Psoas muscle (tissue), 8 donors: ENCODE results near the gene THG1L. TPM values are rescaled to one million over a fixed set of nuclear protein-coding genes. Genes with fewer than 3 reads are reported as not detected.
"Not testable (repeated sequence)": the region's sequence is repeated elsewhere in the genome, so short reads cannot be mapped to it uniquely, and the experiment has no call there.

Experiments
- ATAC-seq, 4 donors: fragments of 200-7000 bp; cut with Tn5 transposase; one replicate each; pipeline ENCODE4 v1.9.1; 2020; ENCODE audit warnings: moderate library complexity in 3 of 4, mild to moderate bottlenecking in 2 of 4
- DNase-seq, 2 donors: peaks; one replicate each; pipeline ENCODE4 v3.0.0-alpha.2; 2020
- H3K27ac ChIP-seq: fragments of 200-600 bp; one replicate; pipeline ENCODE4 v1.8.0; 2022
- H3K27me3 ChIP-seq, 3 donors: fragments of 200-600 bp in 1 of 3; one replicate each; pipeline versions ENCODE4 v1.6.1 to v1.8.0; 2013 to 2022; ENCODE audit warnings: low read length in 2 of 3, mild to moderate bottlenecking in 2 of 3, moderate library complexity in 1 of 3; ENCODE audit not compliant: insufficient read depth in 3 of 3
- H3K36me3 ChIP-seq, 2 donors: fragments of 200-600 bp in 1 of 2; one replicate each; pipeline versions ENCODE4 v1.6.1 to v1.8.0; 2013 to 2022; ENCODE audit warnings: low read depth in 1 of 2, mild to moderate bottlenecking in 1 of 2, moderate library complexity in 1 of 2; ENCODE audit not compliant: insufficient read depth in 1 of 2
- H3K4me1 ChIP-seq: fragments of 200-600 bp; one replicate; pipeline ENCODE4 v1.8.0; 2022
- H3K4me3 ChIP-seq: fragments of 200-600 bp; one replicate; pipeline ENCODE4 v1.8.0; 2022; ENCODE audit warnings: mild to moderate bottlenecking
- H3K9me3 ChIP-seq: fragments of 200-600 bp; one replicate; pipeline ENCODE4 v1.8.0; 2022
- CTCF ChIP-seq: fragments of 200-600 bp; IDR thresholded peaks from one replicate; pipeline ENCODE4 v1.8.0; 2022; ENCODE audit warnings: antibody characterized with exemption
- WGBS, 3 donors: extraction: QIAGEN DNeasy Blood & Tissue Kit; methylation state at CpG; one replicate each; pipeline versions ENCODE4 v1.1.6 to v1.1.7; 2013; 5-methylcytosine and 5-hydroxymethylcytosine counted together
- intact Hi-C, 2 donors: fragments of 100-400 bp; cut with DNase I; formaldehyde crosslinking; loops; one replicate each; pipeline versions ENCODE4 v1.11.0 to v1.14.2; 2022
- long read RNA-seq, 2 donors: library from polyadenylated mRNA; unstranded; transcript quantifications; one replicate each; pipeline ENCODE4 v2.0.0, GENCODE V29; 2021
- polyA plus RNA-seq, 3 donors: library from polyadenylated mRNA; stranded (reverse); fragments of 200-250 nt; gene quantifications; one replicate each; pipeline ENCODE4 v1.2.3, GENCODE V29; 2013
- total RNA-seq, 4 donors: library from RNA; stranded (reverse); fragmentation: NEBNext Ultra II Directional in 2 of 4; extraction: Animal tissue kit (Norgen Biotek cat#: 25700) in 2 of 4; gene quantifications; one replicate each; pipeline versions ENCODE4 v1.2.1 to v1.2.4, GENCODE V29; 2021 to 2023
- donor health status: healthy with polysubstance abuse.
- donor health status: DM: no; HTN: no; CAD: no; lungs with moderate emphysema.
- donor health status: Bipolar disorder and iron deficiency.
- donor health status: healthy.
- donor health status: DM: yes; HTN: yes; CAD: no.
- donor health status: DM: no; HTN: no; CAD: no.
- donor health status: DM: no; HTN: no; CAD: no.
- donor health status: DM: yes; HTN: yes; CAD: no.

THG1L gene
- 1 to 10 TPM; 5.7 to 6.7 (median 6.5) TPM for total RNA-seq
- 1 to 10 TPM; 3.0 to 4.1 (median 3.8) TPM for polyA plus RNA-seq
- long read RNA-seq, donor 1, transcript THG1L-201 (6 exons, 3,107 nt): major isoform, 6 of 6 reads
- long read RNA-seq, donor 1, partial matches to known transcripts: 0 of 6 reads
- long read RNA-seq, donor 1, other reads (novel, unspliced or antisense): 0 of 6 reads
- long read RNA-seq, donor 2, transcript THG1L-201 (6 exons, 3,107 nt): major isoform, 7 of 12 reads
- long read RNA-seq, donor 2, partial matches to known transcripts: 0 of 12 reads
- long read RNA-seq, donor 2, other reads (novel, unspliced or antisense): 5 of 12 reads

DNA sequence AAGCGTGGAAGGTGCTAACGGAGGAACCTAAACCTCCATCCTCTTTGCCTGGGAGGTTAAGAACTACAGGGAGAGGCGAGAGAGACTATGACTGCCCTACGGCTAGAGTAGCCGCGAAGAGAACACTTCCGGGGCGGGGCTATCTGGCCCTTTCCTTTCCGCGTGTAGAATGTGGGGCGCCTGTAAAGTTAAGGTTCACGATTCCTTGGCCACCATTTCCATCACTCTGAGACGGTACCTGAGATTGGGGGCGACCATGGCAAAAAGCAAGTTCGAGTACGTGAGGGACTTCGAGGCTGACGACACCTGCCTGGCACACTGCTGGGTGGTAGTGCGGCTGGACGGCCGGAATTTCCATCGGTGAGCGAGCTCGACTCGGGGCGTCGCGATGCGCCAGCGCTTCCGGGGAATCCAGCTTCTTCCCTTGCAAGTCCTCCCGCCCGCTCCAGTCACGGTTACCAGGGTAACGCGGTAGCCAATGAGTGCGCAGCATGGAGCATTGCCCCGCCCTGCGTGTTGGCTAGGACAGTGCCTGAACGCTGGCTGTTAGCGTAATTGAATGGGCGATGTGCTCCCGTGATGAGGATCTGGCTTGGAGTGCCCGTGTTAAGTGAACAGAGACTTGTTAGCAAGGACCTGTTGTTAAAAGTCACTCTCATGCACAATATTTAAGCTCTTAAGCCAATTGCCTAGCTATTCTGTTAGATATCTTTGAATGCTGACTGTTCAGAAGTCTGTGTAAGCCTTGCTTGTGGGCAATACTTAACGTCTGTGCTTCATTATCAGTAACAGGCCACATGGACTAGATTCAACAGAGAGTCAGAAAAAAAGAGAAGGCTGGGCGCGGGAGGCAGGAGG is at the start of gene THG1L:
Gene THG1L, plus strand, starts transcription at position 149 of the 858 bp plus-strand sequence. Its CDS starts 21 bp downstream, at position 170.
- ATAC-seq (peak; percentile 99 to 100 (median 100)), DNase-seq (peak; percentile 98)
- Histone ChIP-seq H3K27ac (peak within 1 kb of the TSS; percentile 90), H3K9me3 (no peaks in the 10 kb centered on the region), H3K4me1 (peaks cover 3% of the 10 kb centered on the region), H3K4me3 (peak within 1 kb of the TSS; percentile 78), H3K36me3 (peaks cover 0 to 36% of the 10 kb centered on the region in 2 donors), H3K27me3 (no peaks in the 10 kb centered on the region)
- no peak for TF ChIP-seq CTCF
- intact Hi-C loops: no loop called here
- WGBS, 3 donors: 1 to 2% (median 1%) methylated on average over 46 to 47 of the region's 47 CpGs

- H3K36me3 ChIP-seq: no peaks in the 10 kb centered on the region
- no peak overlapping the region for H3K4me3 ChIP-seq
- no peaks in the 10 kb centered on the region for H3K27me3 ChIP-seq
- no peak for DNase-seq
- no peak for TF ChIP-seq CTCF
- WGBS, 3 donors: 65 to 72% (median 66%) methylated on average over 3 of the region's 3 CpGs
- ATAC-seq: no peak
- no peaks in the 10 kb centered on the region for H3K9me3 ChIP-seq
- H3K4me1 ChIP-seq: no peaks in the 10 kb centered on the region
- intact Hi-C loops: no loop called here
- H3K27ac ChIP-seq: no peak overlapping the region
These were observed 49.0 kb upstream of the THG1L start for GRCh38 chr5:157682257-157682656.

GRCh38 chr5:157686276-157687197 is 44.7 kb upstream of the THG1L start:
- intact Hi-C loops, H3K4me1 ChIP-seq, DNase-seq, H3K36me3 ChIP-seq, H3K4me3 ChIP-seq, H3K9me3 ChIP-seq, ATAC-seq, H3K27me3 ChIP-seq, H3K27ac ChIP-seq: not testable (repeated sequence)
- 78 to 88% (median 81%) methylated on average over 14 of the region's 14 CpGs for WGBS, 3 donors

DNA sequence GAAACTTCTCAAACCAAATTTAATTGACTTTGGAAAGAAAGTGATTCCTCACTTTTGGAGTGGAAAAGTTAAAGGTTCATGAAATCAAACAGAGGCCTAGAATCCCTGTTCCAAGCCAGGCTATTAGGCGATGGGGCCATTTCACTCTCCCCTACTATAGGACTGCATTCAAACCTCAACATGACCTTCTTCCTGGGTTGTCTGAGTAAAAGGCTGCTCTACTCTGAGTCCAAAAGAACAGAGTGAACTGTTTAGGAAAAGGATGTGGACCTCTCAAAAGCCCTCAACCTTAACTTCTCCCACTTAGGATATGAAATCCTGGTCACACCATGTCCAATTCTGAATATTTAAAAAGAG is 44.0 kb upstream of the THG1L start:
- H3K4me1 ChIP-seq: no peaks in the 10 kb centered on the region
- TF ChIP-seq CTCF: no peak
- no peaks in the 10 kb centered on the region for H3K9me3 ChIP-seq
- no peaks in the 10 kb centered on the region for H3K36me3 ChIP-seq
- DNase-seq: no peak
- WGBS, 3 donors: 92 to 97% (median 97%) methylated on average over 1 of the region's 1 CpG
- no peak overlapping the region for H3K4me3 ChIP-seq
- no peaks in the 10 kb centered on the region for H3K27me3 ChIP-seq
- H3K27ac ChIP-seq: no peak overlapping the region
- no peak for ATAC-seq
- intact Hi-C loops: no loop called here
